Keratinocyte (primary cell): ENCODE data around the gene ZNF804A. TPM values are rescaled to one million over a fixed set of nuclear protein-coding genes. Genes with fewer than 3 reads are reported as not detected.

Source experiments
- DNase-seq: peaks from one replicate; pipeline ENCODE4 v3.0.0-alpha.2; 2011; ENCODE audit warnings: low read depth, missing footprints, low spot score
- FAIRE-seq: peaks from 2 replicates; lab custom pipeline; 2011; peaks lifted over from hg19 to GRCh38; lab: Jason Lieb, UNC
- H2AFZ ChIP-seq: 2 replicates; pipeline ENCODE4 v1.6.0; 2012; ENCODE audit warnings: low read length, control low read depth, inconsistent platforms; ENCODE audit not compliant: control insufficient read depth
- H3K27ac ChIP-seq: 2 replicates; pipeline ENCODE4 v1.5.1; 2011; ENCODE audit warnings: low read length; ENCODE audit not compliant: control insufficient read depth, insufficient read depth
- H3K27me3 ChIP-seq: 3 replicates; pipeline ENCODE4 v1.6.0; 2011; ENCODE audit warnings: low read length; ENCODE audit not compliant: control insufficient read depth, insufficient read depth; ENCODE audit errors: extremely low read depth
- H3K36me3 ChIP-seq, 2 experiments: 2 replicates in 1 of 2; 3 replicates in 1 of 2; pipeline ENCODE4 v1.5.1; 2011; ENCODE audit warnings: low read length in 2 of 2, mild to moderate bottlenecking in 1 of 2; ENCODE audit not compliant: control insufficient read depth in 2 of 2, insufficient read depth in 2 of 2; ENCODE audit errors: extremely low read depth in 1 of 2
- H3K4me1 ChIP-seq: 3 replicates; pipeline ENCODE4 v1.5.1; 2011; ENCODE audit warnings: low read length; ENCODE audit not compliant: control insufficient read depth, insufficient read depth; ENCODE audit errors: extremely low read depth
- H3K4me2 ChIP-seq: 3 replicates; pipeline ENCODE4 v1.6.0; 2011; ENCODE audit warnings: low read depth, low read length; ENCODE audit not compliant: control insufficient read depth, insufficient read depth; ENCODE audit errors: extremely low read depth
- H3K4me3 ChIP-seq, 3 experiments: fragments of 200-600 bp in 1 of 3; sonication (generic) in 1 of 3; 2 replicates in 2 of 3; 3 replicates in 1 of 3; pipeline ENCODE4 v1.5.1; 2011 to 2016; ENCODE audit warnings: low read length in 3 of 3, mild to moderate bottlenecking in 3 of 3, control low read depth in 2 of 3, inconsistent platforms in 1 of 3, low read depth in 1 of 3, mixed read lengths in 1 of 3, mixed run types in 1 of 3, moderate library complexity in 1 of 3; ENCODE audit not compliant: control insufficient read depth in 2 of 3, insufficient read depth in 2 of 3; ENCODE audit errors: extremely low read depth in 1 of 3
- H3K79me2 ChIP-seq: 2 replicates; pipeline ENCODE4 v1.6.0; 2012; ENCODE audit warnings: low read length; ENCODE audit not compliant: control insufficient read depth, insufficient read depth
- H3K9ac ChIP-seq: 3 replicates; pipeline ENCODE4 v1.6.0; 2011; ENCODE audit warnings: low read length; ENCODE audit not compliant: control insufficient read depth, insufficient read depth; ENCODE audit errors: extremely low read depth
- H3K9me1 ChIP-seq: 3 replicates; pipeline ENCODE4 v1.6.0; 2011; ENCODE audit warnings: low read length; ENCODE audit not compliant: control insufficient read depth, insufficient read depth; ENCODE audit errors: extremely low read depth
- H3K9me3 ChIP-seq: 2 replicates; pipeline ENCODE4 v1.5.1; 2012; ENCODE audit warnings: low read depth, low read length; ENCODE audit not compliant: control insufficient read depth
- H4K20me1 ChIP-seq: 3 replicates; pipeline ENCODE4 v1.6.0; 2011; ENCODE audit warnings: low read length; ENCODE audit not compliant: control insufficient read depth, insufficient read depth; ENCODE audit errors: extremely low read depth
- CTCF ChIP-seq, 3 experiments: IDR thresholded peaks in 1 of 3; conservative IDR thresholded peaks in 1 of 3; optimal IDR thresholded peaks in 1 of 3; 2 replicates in 2 of 3; 3 replicates in 1 of 3; pipeline versions ENCODE3 to v1.5.1; 2011; ENCODE audit warnings: low read length in 3 of 3, mild to moderate bottlenecking in 3 of 3, moderate library complexity in 2 of 3, control low read depth in 1 of 3, inconsistent platforms in 1 of 3; ENCODE audit not compliant: insufficient read depth in 2 of 3; ENCODE audit errors: extremely low read depth in 1 of 3
- EZH2 ChIP-seq: IDR thresholded peaks from one replicate; pipeline ENCODE4 v1.6.1; 2012; ENCODE audit warnings: inconsistent platforms, mild to moderate bottlenecking, low read length, moderate library complexity
- dilution Hi-C: fragments of 300-500 bp; cut with MboI; formaldehyde crosslinking; loops from one replicate; pipeline ENCODE4 v1.7.0; 2020; ENCODE audit warnings: low sequenced_read_pairs; ENCODE audit not compliant: extremely low pct_ligation_motif_present
- polyA plus RNA-seq, 5 experiments: library from polyadenylated mRNA; depleted of rRNA in 3 of 5; stranded (reverse) in 3 of 5; stranded (forward) in 1 of 5; unstranded in 1 of 5; fragments of >200 nt; gene quantifications; 1 replicate in 1 of 5; 2 replicates in 3 of 5; 3 replicates in 1 of 5; pipeline versions ENCODE4 v1.2.1 to v1.2.3, GENCODE V29; 2011 to 2012; ENCODE audit warnings: missing spikeins in 2 of 5, low read depth in 1 of 5, low replicate concordance in 1 of 5

The ZNF804A gene
- polyA plus RNA-seq, 1 donor (not counting 4 experiments of a cell fraction or from before 2014, with no cell fraction given) = 0.08 TPM

DNA sequence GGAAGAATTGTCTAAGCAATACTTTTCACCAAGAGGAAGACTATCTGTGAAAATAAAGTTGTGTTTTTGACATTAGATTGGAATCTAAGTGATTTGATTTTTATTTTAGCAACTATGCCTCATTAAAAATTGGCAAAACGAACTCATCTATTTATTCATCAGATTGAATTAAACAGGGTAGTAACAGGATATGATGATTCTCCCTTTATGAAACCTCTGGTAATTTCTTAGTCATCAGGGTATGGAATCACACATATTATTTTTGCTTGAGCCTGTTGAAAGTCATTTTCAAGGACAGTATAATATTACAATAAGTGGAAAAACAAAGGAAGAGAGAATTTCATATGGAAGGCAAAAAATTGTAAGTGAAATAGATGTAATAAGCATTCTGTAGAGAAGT lies 22.0 kb downstream of the ZNF804A start:
- H3K9me1 ChIP-seq = no peaks in the 10 kb centered on the region
- no peaks in the 10 kb centered on the region for H3K27me3 ChIP-seq
- dilution Hi-C loops = no loop called here
- no peak overlapping the region for H3K4me3 ChIP-seq
- DNase-seq (no peak), FAIRE-seq (no peak)
- no peaks in the 10 kb centered on the region for H3K4me1 ChIP-seq
- H3K9me3 ChIP-seq = no peaks in the 10 kb centered on the region
- H4K20me1 ChIP-seq = no peaks in the 10 kb centered on the region
- TF ChIP-seq EZH2 = no peak
- TF ChIP-seq CTCF (optimal IDR thresholded peaks at IDR 0.05 in 1 of 3, IDR thresholded peaks at IDR 0.05 in 1 of 3, conservative IDR thresholded peaks at IDR 0.05 in 1 of 3; ENCODE audit: extremely low read depth in 1 of 3, insufficient read depth in 2 of 3, low read length in 3 of 3) = no peak
- H3K4me2 ChIP-seq = no peak overlapping the region
- H3K79me2 ChIP-seq = no peaks in the 10 kb centered on the region
- H2AFZ ChIP-seq = no peak overlapping the region
- H3K36me3 ChIP-seq = no peaks in the 10 kb centered on the region
- no peak overlapping the region for H3K27ac ChIP-seq
- no peak overlapping the region for H3K9ac ChIP-seq

- FAIRE-seq (no peak), DNase-seq (no peak)
- TF ChIP-seq CTCF (optimal IDR thresholded peaks at IDR 0.05 in 1 of 3, IDR thresholded peaks at IDR 0.05 in 1 of 3, conservative IDR thresholded peaks at IDR 0.05 in 1 of 3; ENCODE audit: extremely low read depth in 1 of 3, insufficient read depth in 2 of 3, low read length in 3 of 3) (no peak), EZH2 (no peak)
- dilution Hi-C loops = no loop called here
- no peaks in the 10 kb centered on the region for H4K20me1 ChIP-seq
- no peaks in the 10 kb centered on the region for H3K79me2 ChIP-seq
- H2AFZ ChIP-seq = no peak overlapping the region
- H3K36me3 ChIP-seq = no peaks in the 10 kb centered on the region
- no peak overlapping the region for H3K27ac ChIP-seq
- no peaks in the 10 kb centered on the region for H3K4me1 ChIP-seq
- no peak overlapping the region for H3K4me2 ChIP-seq
- no peak overlapping the region for H3K9ac ChIP-seq
- no peaks in the 10 kb centered on the region for H3K27me3 ChIP-seq
- no peaks in the 10 kb centered on the region for H3K9me3 ChIP-seq
- H3K9me1 ChIP-seq = no peaks in the 10 kb centered on the region
- H3K4me3 ChIP-seq = no peak overlapping the region
Observed at GRCh38 chr2:184624311-184624710, 26.0 kb downstream of the ZNF804A start.
